ENCODE data around the gene SERPINB6.

DNA sequence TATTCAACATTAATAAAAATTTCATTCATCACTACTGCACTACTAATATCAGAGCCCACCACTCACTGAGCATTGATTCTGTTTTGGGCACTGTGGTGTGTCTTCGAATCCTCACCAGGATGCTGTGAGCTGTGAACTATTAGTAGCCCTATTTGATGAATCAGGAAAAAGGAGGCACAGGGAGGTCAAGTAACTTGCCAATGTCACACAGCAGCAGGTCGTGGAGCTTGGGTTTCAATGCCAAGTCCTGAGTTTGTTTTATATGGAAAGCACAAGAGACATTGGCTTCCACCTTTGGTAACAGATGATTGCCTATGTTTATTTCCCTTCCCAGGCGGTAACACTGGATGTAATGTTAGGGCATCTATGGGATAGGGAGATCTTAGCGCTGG is 43.3 kb upstream of the SERPINB6 start:
- TF ChIP-seq, protein P1, sequence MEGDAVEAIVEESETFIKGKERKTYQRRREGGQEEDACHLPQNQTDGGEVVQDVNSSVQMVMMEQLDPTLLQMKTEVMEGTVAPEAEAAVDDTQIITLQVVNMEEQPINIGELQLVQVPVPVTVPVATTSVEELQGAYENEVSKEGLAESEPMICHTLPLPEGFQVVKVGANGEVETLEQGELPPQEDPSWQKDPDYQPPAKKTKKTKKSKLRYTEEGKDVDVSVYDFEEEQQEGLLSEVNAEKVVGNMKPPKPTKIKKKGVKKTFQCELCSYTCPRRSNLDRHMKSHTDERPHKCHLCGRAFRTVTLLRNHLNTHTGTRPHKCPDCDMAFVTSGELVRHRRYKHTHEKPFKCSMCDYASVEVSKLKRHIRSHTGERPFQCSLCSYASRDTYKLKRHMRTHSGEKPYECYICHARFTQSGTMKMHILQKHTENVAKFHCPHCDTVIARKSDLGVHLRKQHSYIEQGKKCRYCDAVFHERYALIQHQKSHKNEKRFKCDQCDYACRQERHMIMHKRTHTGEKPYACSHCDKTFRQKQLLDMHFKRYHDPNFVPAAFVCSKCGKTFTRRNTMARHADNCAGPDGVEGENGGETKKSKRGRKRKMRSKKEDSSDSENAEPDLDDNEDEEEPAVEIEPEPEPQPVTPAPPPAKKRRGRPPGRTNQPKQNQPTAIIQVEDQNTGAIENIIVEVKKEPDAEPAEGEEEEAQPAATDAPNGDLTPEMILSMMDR (optimal IDR thresholded peaks at IDR 0.05 in 1 of 3, IDR thresholded peaks at IDR 0.05 in 1 of 3, conservative IDR thresholded peaks at IDR 0.05 in 1 of 3; ENCODE audit: extremely low read depth in 1 of 3, insufficient read depth in 2 of 3, low read length in 3 of 3): no peak
- TF ChIP-seq EZH2 (IDR thresholded peaks at IDR 0.05; ENCODE audit: low read length): no peak
